GM10266 (cell line): ENCODE results near the gene LIMK2.
"Not testable (repeated sequence)": the region's sequence is repeated elsewhere in the genome, so short reads cannot be mapped to it uniquely, and the experiment has no call there.

Source experiments
- DNase-seq: peaks from one replicate; pipeline ENCODE4 v3.0.0; 2012; ENCODE audit errors: extremely low spot score
- TF ChIP-seq, protein P1 (sequence below): IDR thresholded peaks from 2 replicates; pipeline ENCODE4 v1.5.1; 2012; ENCODE audit warnings: mild to moderate bottlenecking, low read depth; ENCODE audit not compliant: control insufficient read depth, insufficient read depth; ENCODE audit errors: missing control alignments

The LIMK2 gene

DNA sequence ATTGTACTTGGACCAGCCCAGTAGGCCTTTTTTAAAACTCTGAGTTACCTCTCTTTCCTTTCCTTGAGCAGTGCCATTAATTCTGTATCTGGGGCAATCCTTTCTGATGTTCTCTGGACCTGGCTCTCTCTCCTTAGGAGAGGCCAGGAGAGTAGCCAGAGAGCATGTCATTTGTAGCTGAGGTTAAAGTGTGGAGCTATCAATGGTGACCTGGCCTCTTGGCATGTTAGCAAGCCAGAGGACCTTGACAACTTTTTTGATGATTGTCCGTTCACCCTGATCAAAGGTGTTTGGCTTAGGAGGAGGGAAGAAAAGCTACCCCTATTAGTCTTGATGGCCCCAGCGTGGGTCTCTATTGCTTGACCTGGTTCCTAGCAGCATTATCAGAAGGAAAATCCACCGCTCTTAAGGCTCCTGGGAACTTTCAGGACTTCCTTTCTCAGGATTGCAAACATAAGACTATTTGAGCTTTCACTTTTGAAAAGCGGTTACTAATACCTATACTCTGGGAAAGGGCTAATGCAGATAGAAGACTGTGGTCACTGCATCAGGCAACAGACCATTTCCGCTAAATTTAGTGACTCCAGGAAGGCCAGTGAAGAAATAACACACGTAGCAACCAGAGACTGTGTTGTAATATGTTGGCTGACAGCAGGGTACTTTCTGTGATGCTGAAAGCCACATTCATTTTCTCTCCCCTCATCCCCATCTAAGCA lies 18.2 kb downstream of the LIMK2 start:
- DNase-seq = no peak
- TF ChIP-seq, protein P1, sequence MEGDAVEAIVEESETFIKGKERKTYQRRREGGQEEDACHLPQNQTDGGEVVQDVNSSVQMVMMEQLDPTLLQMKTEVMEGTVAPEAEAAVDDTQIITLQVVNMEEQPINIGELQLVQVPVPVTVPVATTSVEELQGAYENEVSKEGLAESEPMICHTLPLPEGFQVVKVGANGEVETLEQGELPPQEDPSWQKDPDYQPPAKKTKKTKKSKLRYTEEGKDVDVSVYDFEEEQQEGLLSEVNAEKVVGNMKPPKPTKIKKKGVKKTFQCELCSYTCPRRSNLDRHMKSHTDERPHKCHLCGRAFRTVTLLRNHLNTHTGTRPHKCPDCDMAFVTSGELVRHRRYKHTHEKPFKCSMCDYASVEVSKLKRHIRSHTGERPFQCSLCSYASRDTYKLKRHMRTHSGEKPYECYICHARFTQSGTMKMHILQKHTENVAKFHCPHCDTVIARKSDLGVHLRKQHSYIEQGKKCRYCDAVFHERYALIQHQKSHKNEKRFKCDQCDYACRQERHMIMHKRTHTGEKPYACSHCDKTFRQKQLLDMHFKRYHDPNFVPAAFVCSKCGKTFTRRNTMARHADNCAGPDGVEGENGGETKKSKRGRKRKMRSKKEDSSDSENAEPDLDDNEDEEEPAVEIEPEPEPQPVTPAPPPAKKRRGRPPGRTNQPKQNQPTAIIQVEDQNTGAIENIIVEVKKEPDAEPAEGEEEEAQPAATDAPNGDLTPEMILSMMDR = no peak

DNA sequence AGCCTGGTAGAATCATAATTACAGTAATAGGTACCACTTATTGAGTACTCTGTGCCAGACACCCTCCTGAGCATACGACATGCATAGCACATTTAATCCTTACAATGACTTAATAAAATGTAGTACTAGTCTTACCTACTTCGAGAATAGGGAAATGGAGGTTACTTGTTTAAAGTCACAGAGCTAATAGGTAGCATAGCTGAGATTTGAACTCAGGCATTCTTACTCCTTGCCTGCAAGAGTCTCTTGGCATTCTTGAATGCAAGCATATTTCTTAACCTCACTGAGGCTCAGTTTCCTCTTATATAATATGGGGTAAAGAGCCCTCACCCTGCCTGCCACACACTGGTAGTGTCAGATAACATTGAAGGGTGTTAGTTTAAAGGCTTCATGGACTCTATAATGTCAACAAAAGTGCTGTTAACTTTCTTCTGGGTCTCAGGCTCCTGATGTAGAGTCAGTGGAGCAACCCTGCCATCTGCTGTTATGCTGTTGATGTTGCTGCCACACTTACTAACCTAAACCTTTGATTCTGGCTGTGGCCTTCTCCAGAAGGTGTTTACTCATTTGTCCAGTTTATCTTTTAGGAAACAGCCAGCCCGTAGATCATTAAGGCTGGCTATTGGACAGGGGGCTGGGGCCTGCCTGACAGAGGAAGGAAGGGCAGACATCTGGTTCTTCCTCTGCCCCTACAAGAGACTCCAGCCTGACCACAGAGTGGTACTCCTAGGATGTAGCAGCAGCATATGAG lies 18.9 kb downstream of the LIMK2 start:
- DNase-seq = peak; percentile 49
- TF ChIP-seq, protein P1 = peak; percentile 79

DNA sequence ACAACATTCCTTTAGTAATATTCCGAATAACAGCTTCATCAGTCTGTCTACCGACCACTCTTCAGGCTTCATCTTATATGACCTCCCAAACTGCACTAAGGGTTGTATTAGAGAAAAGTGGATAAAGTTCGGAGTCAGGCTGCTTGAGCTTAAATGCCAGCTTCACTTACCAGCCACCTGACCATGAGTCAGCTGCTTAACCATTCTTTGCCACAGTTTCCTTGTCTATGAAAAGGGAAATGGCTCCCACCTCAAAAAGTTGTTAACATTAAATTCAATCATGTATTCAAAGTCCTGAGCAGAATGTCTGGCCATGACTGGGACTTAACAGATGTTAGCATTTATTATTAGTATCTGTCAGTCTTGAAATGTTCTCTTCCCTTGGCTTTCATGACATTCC lies 20.9 kb downstream of the LIMK2 start:
- DNase-seq = no peak
- TF ChIP-seq, protein P1 = no peak

DNA sequence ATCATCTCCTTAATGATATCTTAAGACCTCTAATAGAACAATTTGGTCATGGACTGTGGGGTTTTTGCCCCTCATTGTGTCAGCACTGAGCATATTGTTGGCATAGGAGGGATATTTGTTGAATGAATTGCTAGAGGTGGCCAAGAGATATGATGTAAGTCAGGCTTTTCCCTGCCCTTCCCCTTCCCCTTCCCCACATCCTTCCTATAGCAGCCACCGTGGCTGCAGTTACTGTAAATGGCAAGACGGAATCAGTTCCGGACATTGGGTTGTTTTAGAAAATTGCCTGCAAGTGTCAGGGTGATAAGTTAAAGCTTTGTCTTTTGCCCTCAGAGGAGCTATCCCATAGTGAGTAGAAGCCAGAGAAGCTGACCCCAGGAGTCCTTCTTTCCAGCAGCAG lies 23.0 kb downstream of the LIMK2 start:
- TF ChIP-seq, protein P1 = no peak
- DNase-seq = no peak

DNA sequence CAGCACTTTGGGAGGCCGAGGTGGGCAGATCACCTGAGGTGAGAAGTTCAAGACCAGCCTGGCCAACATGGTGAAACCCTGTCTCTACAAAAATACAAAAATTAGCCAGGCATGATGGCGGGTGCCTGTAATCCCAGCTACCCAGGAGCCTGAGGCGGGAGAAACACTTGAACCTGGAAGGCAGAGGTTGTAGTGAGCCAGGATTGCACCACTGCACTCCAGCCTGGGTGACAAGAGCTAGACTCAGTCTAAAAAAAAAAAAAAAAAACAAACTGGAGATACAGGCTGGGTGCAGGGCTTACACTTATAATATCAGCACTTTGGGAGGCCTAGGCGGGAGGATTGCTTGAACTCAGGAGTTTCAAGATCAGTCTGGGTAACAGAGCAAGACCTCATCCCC lies 23.9 kb downstream of the LIMK2 start:
- not testable (repeated sequence) for DNase-seq

DNA sequence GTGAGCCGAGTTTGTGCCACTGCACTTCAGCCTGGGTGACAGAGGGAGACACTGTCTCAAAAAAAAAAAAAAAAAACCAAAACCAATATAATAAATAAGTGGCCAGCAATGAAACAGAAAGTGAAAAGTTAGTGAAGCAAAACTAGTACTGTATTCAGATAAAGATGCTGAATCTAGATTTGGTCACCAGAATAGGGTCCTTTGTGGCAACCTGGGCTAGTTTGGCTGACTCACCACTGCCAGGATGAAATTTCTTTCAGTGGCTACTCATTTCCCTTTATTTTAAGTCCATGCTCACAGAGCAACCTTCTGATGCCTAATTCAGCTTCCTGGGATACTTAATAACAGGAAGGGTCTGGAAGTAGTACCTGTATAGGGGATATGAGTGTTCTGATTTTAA lies 26.0 kb downstream of the LIMK2 start:
- DNase-seq = no peak
- TF ChIP-seq, protein P1 = no peak

DNA sequence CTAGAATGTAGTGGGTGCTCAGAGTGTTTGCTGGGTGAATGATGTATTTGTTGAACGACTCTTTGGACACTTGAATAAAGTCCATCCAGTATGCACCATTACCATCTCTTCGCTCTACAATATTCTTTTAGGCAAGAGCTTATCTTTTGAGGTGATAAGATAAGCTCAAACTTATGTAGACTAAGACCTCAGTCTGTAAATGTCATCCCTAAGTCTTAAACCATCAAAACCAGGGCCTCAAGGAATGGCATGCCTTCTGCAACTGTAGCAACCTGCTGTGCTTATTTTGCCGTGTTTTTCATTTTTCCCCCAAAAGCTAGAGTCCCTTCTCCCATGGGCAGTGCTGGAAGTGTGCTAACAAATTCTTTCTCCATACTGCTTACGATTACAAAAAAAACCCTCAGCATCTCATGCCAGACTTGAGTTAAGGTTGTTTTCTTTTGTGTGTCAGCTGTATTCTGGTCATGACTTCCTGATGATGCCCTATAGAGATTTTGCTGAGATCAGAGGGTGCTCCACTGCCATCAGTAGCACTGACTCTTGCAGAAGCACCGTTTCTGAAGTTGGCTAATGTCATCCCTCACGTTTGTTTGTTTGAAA lies 27.8 kb downstream of the LIMK2 start:
- TF ChIP-seq, protein P1 = no peak
- no peak for DNase-seq

DNA sequence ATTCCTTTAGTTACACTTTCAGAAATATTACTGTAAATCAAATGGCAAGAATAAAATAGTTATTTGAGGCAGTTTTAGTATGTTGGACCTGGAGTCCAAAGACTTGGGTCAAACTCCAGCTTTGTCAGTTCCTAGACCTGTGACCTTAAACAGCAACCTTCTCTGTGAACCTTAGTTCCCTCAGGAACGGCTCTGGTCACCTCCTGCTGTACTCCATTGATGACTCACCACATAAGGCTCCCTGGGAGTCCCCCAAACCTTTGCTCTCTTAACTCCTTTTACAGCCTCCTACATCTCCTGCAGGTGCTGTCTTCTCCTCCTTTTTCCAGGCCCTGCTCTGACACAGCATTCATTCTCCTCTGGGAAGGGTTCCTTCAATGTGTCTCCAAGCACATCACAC lies 29.1 kb downstream of the LIMK2 start:
- TF ChIP-seq, protein P1 = no peak
- no peak for DNase-seq
